HL-60 (cell line): ENCODE results near the gene INPP5J.
"Not testable (repeated sequence)": the region's sequence is repeated elsewhere in the genome, so short reads cannot be mapped to it uniquely, and the experiment has no call there.

Experiments
- DNase-seq, 2 experiments: peaks; one replicate each; pipeline ENCODE4 v3.0.0-alpha.2; 2010 to 2020; ENCODE audit warnings: low read depth in 1 of 2, low spot score in 1 of 2
- H3K27ac ChIP-seq: fragments of 250-450 bp; sonication (Bioruptor Pico); replicated peaks from 2 replicates; pipeline ENCODE4 v1.5.1; 2020; ENCODE audit warnings: mild to moderate bottlenecking, moderate library complexity
- H3K27me3 ChIP-seq: fragments of 250-450 bp; sonication (Bioruptor Pico); 2 replicates; pipeline ENCODE4 v1.5.1; 2021; ENCODE audit warnings: mild to moderate bottlenecking, moderate library complexity; ENCODE audit not compliant: insufficient read depth, poor library complexity, severe bottlenecking
- H3K4me3 ChIP-seq: replicated peaks from 2 replicates; pipeline ENCODE4 v1.5.1; 2011; ENCODE audit warnings: mild to moderate bottlenecking, control low read depth, low read length; ENCODE audit not compliant: insufficient read depth
- GABPA ChIP-seq: IDR thresholded peaks from 2 replicates; pipeline ENCODE4 v1.6.1; 2012; ENCODE audit warnings: low read depth
- POLR2AphosphoS5 ChIP-seq: IDR thresholded peaks from 2 replicates; pipeline ENCODE4 v1.6.1; 2012; ENCODE audit warnings: low read depth
- SPI1 ChIP-seq: IDR thresholded peaks from 2 replicates; pipeline ENCODE4 v1.6.1; 2012; ENCODE audit warnings: low read depth, mild to moderate bottlenecking, borderline replicate concordance
- TF ChIP-seq, protein P1 (sequence below): IDR thresholded peaks from one replicate; pipeline ENCODE4 v1.5.1; 2011; ENCODE audit warnings: low read length, control low read depth, inconsistent platforms; ENCODE audit not compliant: insufficient read depth
- TF ChIP-seq, protein P2 (sequence below): IDR thresholded peaks from 2 replicates; pipeline ENCODE4 v1.6.1; 2012; ENCODE audit warnings: low read depth; ENCODE audit not compliant: insufficient replicate concordance

Gene INPP5J

GRCh38 chr22:31094741-31095140 lies 28.0 kb upstream of the INPP5J start:
- TF ChIP-seq, protein P1, sequence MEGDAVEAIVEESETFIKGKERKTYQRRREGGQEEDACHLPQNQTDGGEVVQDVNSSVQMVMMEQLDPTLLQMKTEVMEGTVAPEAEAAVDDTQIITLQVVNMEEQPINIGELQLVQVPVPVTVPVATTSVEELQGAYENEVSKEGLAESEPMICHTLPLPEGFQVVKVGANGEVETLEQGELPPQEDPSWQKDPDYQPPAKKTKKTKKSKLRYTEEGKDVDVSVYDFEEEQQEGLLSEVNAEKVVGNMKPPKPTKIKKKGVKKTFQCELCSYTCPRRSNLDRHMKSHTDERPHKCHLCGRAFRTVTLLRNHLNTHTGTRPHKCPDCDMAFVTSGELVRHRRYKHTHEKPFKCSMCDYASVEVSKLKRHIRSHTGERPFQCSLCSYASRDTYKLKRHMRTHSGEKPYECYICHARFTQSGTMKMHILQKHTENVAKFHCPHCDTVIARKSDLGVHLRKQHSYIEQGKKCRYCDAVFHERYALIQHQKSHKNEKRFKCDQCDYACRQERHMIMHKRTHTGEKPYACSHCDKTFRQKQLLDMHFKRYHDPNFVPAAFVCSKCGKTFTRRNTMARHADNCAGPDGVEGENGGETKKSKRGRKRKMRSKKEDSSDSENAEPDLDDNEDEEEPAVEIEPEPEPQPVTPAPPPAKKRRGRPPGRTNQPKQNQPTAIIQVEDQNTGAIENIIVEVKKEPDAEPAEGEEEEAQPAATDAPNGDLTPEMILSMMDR: no peak
- TF ChIP-seq POLR2AphosphoS5: no peak
- TF ChIP-seq SPI1: no peak
- no peak for TF ChIP-seq GABPA
- TF ChIP-seq, protein P2, sequence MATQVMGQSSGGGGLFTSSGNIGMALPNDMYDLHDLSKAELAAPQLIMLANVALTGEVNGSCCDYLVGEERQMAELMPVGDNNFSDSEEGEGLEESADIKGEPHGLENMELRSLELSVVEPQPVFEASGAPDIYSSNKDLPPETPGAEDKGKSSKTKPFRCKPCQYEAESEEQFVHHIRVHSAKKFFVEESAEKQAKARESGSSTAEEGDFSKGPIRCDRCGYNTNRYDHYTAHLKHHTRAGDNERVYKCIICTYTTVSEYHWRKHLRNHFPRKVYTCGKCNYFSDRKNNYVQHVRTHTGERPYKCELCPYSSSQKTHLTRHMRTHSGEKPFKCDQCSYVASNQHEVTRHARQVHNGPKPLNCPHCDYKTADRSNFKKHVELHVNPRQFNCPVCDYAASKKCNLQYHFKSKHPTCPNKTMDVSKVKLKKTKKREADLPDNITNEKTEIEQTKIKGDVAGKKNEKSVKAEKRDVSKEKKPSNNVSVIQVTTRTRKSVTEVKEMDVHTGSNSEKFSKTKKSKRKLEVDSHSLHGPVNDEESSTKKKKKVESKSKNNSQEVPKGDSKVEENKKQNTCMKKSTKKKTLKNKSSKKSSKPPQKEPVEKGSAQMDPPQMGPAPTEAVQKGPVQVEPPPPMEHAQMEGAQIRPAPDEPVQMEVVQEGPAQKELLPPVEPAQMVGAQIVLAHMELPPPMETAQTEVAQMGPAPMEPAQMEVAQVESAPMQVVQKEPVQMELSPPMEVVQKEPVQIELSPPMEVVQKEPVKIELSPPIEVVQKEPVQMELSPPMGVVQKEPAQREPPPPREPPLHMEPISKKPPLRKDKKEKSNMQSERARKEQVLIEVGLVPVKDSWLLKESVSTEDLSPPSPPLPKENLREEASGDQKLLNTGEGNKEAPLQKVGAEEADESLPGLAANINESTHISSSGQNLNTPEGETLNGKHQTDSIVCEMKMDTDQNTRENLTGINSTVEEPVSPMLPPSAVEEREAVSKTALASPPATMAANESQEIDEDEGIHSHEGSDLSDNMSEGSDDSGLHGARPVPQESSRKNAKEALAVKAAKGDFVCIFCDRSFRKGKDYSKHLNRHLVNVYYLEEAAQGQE: no peak
- no peak overlapping the region for H3K4me3 ChIP-seq
- H3K27me3 ChIP-seq: no peaks in the 10 kb centered on the region
- no peak overlapping the region for H3K27ac ChIP-seq
- DNase-seq: no peak

- H3K27me3 ChIP-seq: no peaks in the 10 kb centered on the region
- no peak for DNase-seq
- TF ChIP-seq, protein P1: no peak
- TF ChIP-seq GABPA (no peak), SPI1 (no peak), POLR2AphosphoS5 (no peak)
- TF ChIP-seq, protein P2: no peak
- no peak overlapping the region for H3K4me3 ChIP-seq
- H3K27ac ChIP-seq: no peak overlapping the region
These were observed 27.0 kb upstream of the INPP5J start for GRCh38 chr22:31095637-31096249.

- no peak overlapping the region for H3K27ac ChIP-seq
- DNase-seq: no peak
- H3K4me3 ChIP-seq: no peak overlapping the region
These were observed 26.0 kb upstream of the INPP5J start for GRCh38 chr22:31096657-31097279.

GRCh38 chr22:31097539-31097938 lies 25.2 kb upstream of the INPP5J start:
- not testable (repeated sequence) for H3K4me3 ChIP-seq, H3K27ac ChIP-seq, H3K27me3 ChIP-seq, DNase-seq

More at GRCh38 chr22:31096657-31097279, 26.0 kb upstream of the INPP5J start:
- no peaks in the 10 kb centered on the region for H3K27me3 ChIP-seq
- TF ChIP-seq, protein P1: no peak
- no peak for TF ChIP-seq POLR2AphosphoS5
- TF ChIP-seq GABPA: no peak
- TF ChIP-seq, protein P2: no peak
- no peak for TF ChIP-seq SPI1
